NCI-H446 (cell line): ENCODE measurements around the gene CNTD1.
"Not testable (repeated sequence)": the region's sequence is repeated elsewhere in the genome, so short reads cannot be mapped to it uniquely, and the experiment has no call there.

Experiments used
- DNase-seq, 2 experiments: peaks; one replicate each; lab custom pipeline; 2025; lab: John Stamatoyannopoulos, UW

The CNTD1 gene

GRCh38 chr17:42846594-42847280, 48.1 kb downstream of the CNTD1 start:
- no peak for DNase-seq

- DNase-seq: no peak
These were observed 49.4 kb downstream of the CNTD1 start for GRCh38 chr17:42848093-42848492.

- no peak for DNase-seq
These were observed 50.4 kb downstream of the CNTD1 start for GRCh38 chr17:42849031-42849430.

GRCh38 chr17:42849451-42850181, 51.0 kb downstream of the CNTD1 start:
- DNase-seq: no peak

GRCh38 chr17:42850954-42851353, 52.3 kb downstream of the CNTD1 start, which contains the start of gene AOC3:
TSS of gene AOC3 (plus strand) at chr17:42851199. CDS start at chr17:42851344, 145 bp downstream.
- DNase-seq: no peak

- DNase-seq: not testable (repeated sequence)
These were observed 52.9 kb downstream of the CNTD1 start for GRCh38 chr17:42851371-42852240.

- no peak for DNase-seq
These were observed 53.7 kb downstream of the CNTD1 start for GRCh38 chr17:42852351-42852750.

- DNase-seq: no peak
These were observed 54.3 kb downstream of the CNTD1 start for GRCh38 chr17:42853004-42853403.

GRCh38 chr17:42853597-42853967, 54.9 kb downstream of the CNTD1 start:
- no peak for DNase-seq

GRCh38 chr17:42853968-42854790, 55.5 kb downstream of the CNTD1 start:
- DNase-seq: no peak

GRCh38 chr17:42855048-42855596, 56.5 kb downstream of the CNTD1 start:
- DNase-seq: no peak

- DNase-seq: not testable (repeated sequence)
These were observed 57.4 kb downstream of the CNTD1 start for GRCh38 chr17:42856093-42856492.

GRCh38 chr17:42856516-42856915, 57.9 kb downstream of the CNTD1 start:
- not testable (repeated sequence) for DNase-seq

- no peak for DNase-seq
These were observed 58.7 kb downstream of the CNTD1 start for GRCh38 chr17:42857389-42857788.
